HG02588 (cell line): ENCODE results near the gene EFTUD2.
"Not testable (repeated sequence)": the region's sequence is repeated elsewhere in the genome, so short reads cannot be mapped to it uniquely, and the experiment has no call there.

Experiments used
- ATAC-seq: cut with Tn5 transposase; IDR thresholded peaks from one replicate; pipeline ENCODE4 v1.9.1; 2021; ENCODE audit warnings: mild to moderate bottlenecking, moderate library complexity; ENCODE audit not compliant: unreplicated experiment

EFTUD2 gene

DNA sequence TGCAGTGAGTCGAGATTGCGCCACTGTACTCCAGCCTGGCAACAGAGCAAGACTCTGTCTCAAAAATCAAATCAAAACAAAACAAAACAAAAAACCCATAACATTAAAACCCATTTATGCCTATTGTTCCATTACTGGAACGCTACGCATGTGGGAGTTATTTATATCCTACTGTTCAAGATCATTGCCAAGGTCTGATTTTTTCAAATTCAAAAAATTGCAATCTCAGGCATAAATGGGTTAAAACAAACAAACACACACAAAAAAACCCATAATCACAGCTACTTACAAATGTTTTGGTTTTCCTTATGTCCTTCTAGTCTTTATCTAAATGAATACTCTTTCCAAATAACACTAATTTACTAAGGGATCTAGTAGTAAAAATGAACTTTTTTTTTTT lies 87.0 kb downstream of the EFTUD2 start:
- no peak for ATAC-seq

DNA sequence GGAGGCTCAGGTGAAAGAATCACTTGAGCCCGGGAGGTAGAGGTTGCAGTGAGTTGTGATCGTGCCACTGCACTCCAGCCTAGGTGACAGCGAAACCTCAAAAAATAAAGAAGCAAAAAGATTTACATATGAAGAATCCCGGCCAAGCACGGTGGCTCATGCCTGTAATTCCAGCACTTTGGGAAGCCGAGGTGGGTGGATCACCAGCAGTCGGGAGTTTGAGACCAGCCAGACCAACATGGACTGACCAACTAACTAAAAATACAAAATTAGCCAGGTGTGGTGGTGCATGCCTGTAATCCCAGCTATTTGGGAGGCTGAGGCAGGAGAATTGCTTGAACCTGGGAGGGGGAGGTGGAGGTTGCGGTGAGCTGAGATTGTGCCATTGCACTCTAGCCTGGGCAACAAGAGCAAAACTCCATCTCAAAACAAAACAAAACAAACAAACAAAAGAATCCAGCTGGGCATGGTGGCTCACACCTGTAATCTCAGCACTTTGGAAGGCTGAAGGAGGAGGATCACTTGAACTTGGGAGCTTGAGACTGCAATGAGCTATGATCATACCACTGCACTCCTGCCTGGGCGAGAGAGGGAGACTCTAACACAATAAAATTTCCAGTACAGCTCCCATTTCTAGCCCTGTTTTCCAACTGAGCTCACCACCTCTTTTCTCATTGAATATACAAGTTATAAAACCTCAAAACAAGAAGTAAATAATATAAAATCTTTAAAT lies 90.4 kb downstream of the EFTUD2 start:
- ATAC-seq: not testable (repeated sequence)

DNA sequence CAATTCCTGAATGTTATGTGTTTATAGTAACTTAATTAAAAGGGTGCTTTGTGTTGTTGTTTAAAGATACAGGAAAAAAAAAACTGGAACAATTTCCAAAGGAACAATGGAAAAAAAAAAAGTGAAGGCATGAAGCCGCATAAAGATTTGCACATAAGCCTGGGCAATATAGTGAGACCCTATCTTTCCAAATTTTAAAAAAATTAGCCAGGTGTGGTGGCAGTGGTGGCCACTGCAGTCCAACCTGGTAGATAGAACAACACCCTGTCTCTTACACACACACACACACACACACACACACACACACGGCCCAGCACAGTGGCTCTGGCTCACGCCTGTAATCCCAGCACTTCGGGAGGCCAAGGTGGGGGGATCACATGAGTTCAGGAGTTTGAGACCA lies 91.1 kb downstream of the EFTUD2 start:
- ATAC-seq: no peak

DNA sequence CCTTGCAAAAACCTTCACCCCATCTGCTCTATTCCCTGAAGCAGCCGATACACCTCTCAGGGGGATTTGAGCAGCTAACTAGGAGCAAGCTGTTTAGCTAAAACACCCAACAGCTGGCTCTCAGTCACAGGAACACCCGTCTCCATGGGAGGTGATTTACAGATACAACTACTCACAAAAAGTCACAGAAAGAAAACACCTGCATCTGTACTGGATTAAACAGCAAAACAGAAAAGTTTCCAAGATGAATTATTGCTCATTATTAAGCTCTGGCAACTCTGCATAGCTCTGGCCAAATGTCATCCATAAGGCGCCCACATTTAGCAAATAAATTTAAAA lies 91.5 kb downstream of the EFTUD2 start:
- no peak for ATAC-seq

DNA sequence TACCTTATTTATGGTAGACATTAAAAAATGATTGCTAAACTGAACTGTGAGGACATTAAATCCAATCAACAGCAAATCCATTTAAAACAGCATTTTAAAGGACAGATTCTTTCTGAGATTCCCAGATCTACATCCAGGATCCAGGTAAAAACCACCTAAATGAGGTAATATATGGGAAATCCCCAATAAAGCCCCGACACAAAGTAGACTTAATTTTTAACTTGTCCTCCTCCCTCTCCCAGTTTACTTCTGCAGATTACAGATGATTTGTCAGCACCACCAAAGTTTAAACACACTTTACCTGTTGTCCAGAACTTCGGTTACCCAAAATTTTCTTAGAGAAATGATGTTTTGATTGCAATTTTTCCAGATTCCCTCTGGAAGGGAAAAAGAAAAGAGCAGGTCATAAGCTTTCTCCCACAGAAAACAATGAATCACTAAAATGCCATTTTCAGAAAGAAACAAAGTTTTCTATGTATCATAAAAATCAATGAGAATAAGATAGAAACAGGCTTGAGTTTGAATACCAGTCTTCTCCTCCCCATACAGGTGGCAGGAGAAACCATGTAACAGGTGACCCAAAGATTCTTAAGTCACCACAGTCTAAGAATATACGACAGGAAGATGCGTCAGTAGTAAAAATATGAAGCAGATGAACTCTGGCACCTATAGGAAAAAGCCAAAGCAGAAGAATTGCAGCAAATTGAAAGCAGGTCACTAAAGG lies 92.0 kb downstream of the EFTUD2 start:
- no peak for ATAC-seq

DNA sequence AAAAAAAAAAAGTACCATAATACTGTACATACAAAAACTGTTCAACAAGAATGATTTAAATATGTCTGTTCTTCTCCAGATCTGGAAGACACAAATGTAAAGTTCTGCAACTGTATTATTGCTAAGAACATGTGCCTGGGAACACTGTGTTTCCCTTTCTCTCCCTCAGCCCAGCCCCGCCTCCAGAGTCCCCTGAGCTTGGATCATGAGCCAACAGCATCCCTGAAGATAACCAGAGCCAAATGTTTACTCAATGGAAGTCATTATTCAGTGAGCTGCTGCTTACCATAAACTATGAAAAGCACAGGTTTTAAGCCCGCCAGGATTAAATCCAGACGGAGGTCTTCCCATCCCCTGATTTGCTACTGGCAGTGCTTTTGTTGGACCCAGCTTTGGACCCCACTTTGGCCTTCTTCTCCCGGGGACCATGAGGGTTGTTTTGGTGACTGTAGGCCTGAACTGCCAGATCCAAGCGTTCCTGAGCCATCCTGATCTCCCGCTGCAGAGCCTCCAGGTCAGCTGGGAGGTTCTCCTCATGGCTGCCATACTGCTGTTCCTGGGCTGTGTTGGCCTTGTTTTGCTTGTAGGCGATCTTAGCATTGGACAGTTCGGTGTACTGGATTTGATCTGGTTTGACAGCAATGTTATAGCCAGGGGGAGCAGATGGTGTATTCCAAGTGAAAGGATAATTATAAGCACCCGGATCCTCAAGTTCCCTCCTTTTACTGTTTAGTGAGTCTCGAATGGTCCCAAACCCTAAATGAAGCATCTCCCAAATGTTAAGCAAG lies 94.7 kb downstream of the EFTUD2 start:
- no peak for ATAC-seq

DNA sequence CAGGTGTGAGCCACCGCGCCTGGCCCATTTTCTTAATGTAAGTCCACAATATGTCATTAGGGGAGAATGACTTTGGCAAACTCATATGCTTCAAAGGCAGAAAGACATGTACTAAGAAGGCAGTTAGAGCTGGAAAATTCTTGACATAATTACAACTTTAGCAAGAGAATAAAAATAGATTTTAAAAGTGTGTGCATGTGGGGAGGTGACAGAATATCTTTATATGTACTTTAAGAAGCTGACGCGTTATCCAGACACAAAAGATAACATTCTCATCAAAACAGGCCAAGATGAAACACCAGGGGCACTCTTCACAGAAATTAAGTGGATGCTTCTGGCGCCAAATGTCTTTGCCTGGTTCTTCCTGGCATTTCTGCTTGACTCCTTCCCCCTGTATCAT lies 97.4 kb downstream of the EFTUD2 start:
- ATAC-seq: no peak
